GM23338 (cell line): ENCODE results near the gene DENND5B. TPM values are rescaled to one million over a fixed set of nuclear protein-coding genes. Genes with fewer than 3 reads are reported as not detected.

Experiments
- ATAC-seq: fragments of 200-7000 bp; cut with Tn5 transposase; 3 replicates; pipeline ENCODE4 v1.9.1; 2020
- DNase-seq: peaks from one replicate; pipeline ENCODE4 v3.0.0-alpha.2; 2015; ENCODE audit warnings: low spot score
- H2AFZ ChIP-seq: fragments of 200-600 bp; sonication (generic); 2 replicates; pipeline ENCODE4 v1.8.0; 2016; ENCODE audit warnings: antibody characterized with exemption, mild to moderate bottlenecking, moderate library complexity
- H3F3A ChIP-seq: fragments of 200-600 bp; sonication (generic); replicated peaks from 2 replicates; pipeline ENCODE4 v1.8.0; 2017; ENCODE audit warnings: antibody characterized with exemption, mixed run types, low read depth
- H3K27ac ChIP-seq: fragments of 200-600 bp; sonication (generic); 2 replicates; pipeline ENCODE4 v1.6.1; 2016; ENCODE audit warnings: low read depth
- H3K27me3 ChIP-seq: fragments of 200-600 bp; sonication (generic); 2 replicates; pipeline ENCODE4 v1.8.0; 2016; ENCODE audit warnings: mild to moderate bottlenecking, mixed run types, moderate library complexity; ENCODE audit not compliant: insufficient read depth
- H3K36me3 ChIP-seq: fragments of 200-600 bp; sonication (generic); 2 replicates; pipeline ENCODE4 v1.8.0; 2016; ENCODE audit warnings: mild to moderate bottlenecking; ENCODE audit not compliant: insufficient read depth
- H3K4me1 ChIP-seq: fragments of 200-600 bp; sonication (generic); 2 replicates; pipeline ENCODE4 v1.8.0; 2016; ENCODE audit warnings: mild to moderate bottlenecking, moderate library complexity; ENCODE audit not compliant: insufficient read depth
- H3K4me2 ChIP-seq: fragments of 200-600 bp; sonication (generic); 2 replicates; pipeline ENCODE4 v1.7.1; 2017; ENCODE audit warnings: mixed run types
- H3K4me3 ChIP-seq: fragments of 200-600 bp; sonication (generic); 2 replicates; pipeline ENCODE4 v1.6.1; 2016; ENCODE audit warnings: mixed run types
- H3K79me2 ChIP-seq: fragments of 200-600 bp; sonication (generic); replicated peaks from 2 replicates; pipeline ENCODE4 v1.8.0; 2017; ENCODE audit warnings: mild to moderate bottlenecking; ENCODE audit not compliant: insufficient read depth
- H3K9me2 ChIP-seq: fragments of 200-600 bp; sonication (generic); 2 replicates; pipeline ENCODE4 v1.8.0; 2017; ENCODE audit not compliant: insufficient read depth
- H4K20me1 ChIP-seq: fragments of 200-600 bp; sonication (generic); replicated peaks from 2 replicates; pipeline ENCODE4 v1.8.0; 2017; ENCODE audit warnings: mild to moderate bottlenecking; ENCODE audit not compliant: insufficient read depth
- H3K27ac Mint-ChIP-seq: 2 replicates; pipeline ENCODE4 v1.8.0; 2020; ENCODE audit warnings: inconsistent platforms, mild to moderate bottlenecking, moderate library complexity, mixed read lengths
- H3K27me3 Mint-ChIP-seq: 3 replicates; pipeline ENCODE4 v1.8.0; 2022; ENCODE audit warnings: low read depth, mild to moderate bottlenecking, moderate library complexity, mixed read lengths, inconsistent platforms; ENCODE audit not compliant: insufficient read depth, poor library complexity
- H3K36me3 Mint-ChIP-seq: 3 replicates; pipeline ENCODE4 v1.8.0; 2021; ENCODE audit warnings: low read depth, mild to moderate bottlenecking, inconsistent platforms, moderate library complexity, mixed read lengths
- H3K4me1 Mint-ChIP-seq: 3 replicates; pipeline ENCODE4 v1.8.0; 2020; ENCODE audit warnings: mild to moderate bottlenecking, inconsistent platforms, mixed read lengths
- H3K4me3 Mint-ChIP-seq: 3 replicates; pipeline ENCODE4 v1.8.0; 2021; ENCODE audit warnings: moderate library complexity, mild to moderate bottlenecking, inconsistent platforms, mixed read lengths
- H3K9me3 Mint-ChIP-seq: 3 replicates; pipeline ENCODE4 v1.8.0; 2020; ENCODE audit warnings: moderate library complexity, mild to moderate bottlenecking, inconsistent platforms, mixed read lengths
- CREB1 ChIP-seq: fragments of 250-450 bp; sonication (Bioruptor Pico); IDR thresholded peaks from 2 replicates; pipeline ENCODE4 v1.5.0; 2020; ENCODE audit warnings: low read depth, mild to moderate bottlenecking, moderate library complexity
- CTCF ChIP-seq, 2 experiments: fragments of 200-600 bp in 1 of 2; sonication (generic) in 1 of 2; conservative IDR thresholded peaks; 2 replicates each; pipeline versions ENCODE4 v1.5.1 to v1.6.1; 2016 to 2017; ENCODE audit warnings: antibody characterized with exemption in 2 of 2, low read depth in 2 of 2, mild to moderate bottlenecking in 2 of 2, moderate library complexity in 1 of 2
- ETS1 ChIP-seq: IDR thresholded peaks from 2 replicates; pipeline ENCODE4 v1.6.1; 2016; ENCODE audit warnings: antibody characterized with exemption
- EZH2 ChIP-seq: fragments of 200-600 bp; sonication (generic); IDR thresholded peaks from one replicate; pipeline ENCODE4 v1.8.0; 2017; ENCODE audit warnings: antibody characterized with exemption, mild to moderate bottlenecking, low read depth; ENCODE audit not compliant: unreplicated experiment
- EZH2phosphoT487 ChIP-seq: fragments of 200-600 bp; sonication (generic); IDR thresholded peaks from one replicate; pipeline ENCODE4 v1.8.1; 2018; ENCODE audit warnings: antibody characterized with exemption; ENCODE audit not compliant: unreplicated experiment
- JUNB ChIP-seq: IDR thresholded peaks from one replicate; pipeline ENCODE4 v1.6.1; 2016; ENCODE audit warnings: antibody characterized with exemption; ENCODE audit not compliant: unreplicated experiment
- NANOG ChIP-seq: IDR thresholded peaks from 2 replicates; pipeline ENCODE4 v1.6.1; 2016; ENCODE audit warnings: antibody characterized with exemption, borderline replicate concordance
- POLR2AphosphoS5 ChIP-seq: IDR thresholded peaks from 2 replicates; pipeline ENCODE4 v1.6.1; 2016; ENCODE audit warnings: antibody characterized with exemption, low read depth
- REST ChIP-seq: IDR thresholded peaks from one replicate; pipeline ENCODE4 v1.6.1; 2018; ENCODE audit warnings: antibody characterized with exemption; ENCODE audit not compliant: unreplicated experiment
- STAT1 ChIP-seq: IDR thresholded peaks from one replicate; pipeline ENCODE4 v1.6.1; 2016; ENCODE audit warnings: antibody characterized with exemption; ENCODE audit not compliant: unreplicated experiment
- ZNF114 ChIP-seq: fragments of 250-450 bp; sonication (Bioruptor Pico); IDR thresholded peaks from 2 replicates; pipeline ENCODE4 v1.5.0; 2020; ENCODE audit warnings: mild to moderate bottlenecking, moderate library complexity
- ZNF331 ChIP-seq: fragments of 250-450 bp; sonication (Bioruptor Pico); IDR thresholded peaks from 2 replicates; pipeline ENCODE4 v1.5.0; 2020; ENCODE audit warnings: low read depth, mild to moderate bottlenecking, moderate library complexity
- ZNF462 ChIP-seq: fragments of 250-450 bp; sonication (Bioruptor Pico); IDR thresholded peaks from 2 replicates; pipeline ENCODE4 v1.5.0; 2020; ENCODE audit warnings: mild to moderate bottlenecking, moderate library complexity
- polyA plus RNA-seq: library from polyadenylated mRNA; unstranded; fragments of >200 nt; fragmentation: Nextera tagmentation; extraction: Ambion mirVana; gene quantifications from 2 replicates; pipeline ENCODE4 v1.2.1, GENCODE V29; 2016
- total RNA-seq: library from RNA; depleted of rRNA; stranded (reverse); fragments of >200 nt; shearing (Covaris generic); gene quantifications from 2 replicates; pipeline ENCODE4 v1.2.3, GENCODE V29; 2014

DENND5B gene
- total and polyA plus RNA-seq, 2 experiments from 2014 or later: 6.5 to 17.2 TPM

GRCh38 chr12:31363831-31364230 lies 227.1 kb downstream of the DENND5B start:
- H3K4me3 Mint-ChIP-seq: no peak overlapping the region
- Histone ChIP-seq H3F3A (peaks cover 11% of the 10 kb centered on the region; the same call in 1 of the 2 replicates), H3K4me2 (no peak overlapping the region), H3K36me3 (no peaks in the 10 kb centered on the region), H3K4me3 (no peak overlapping the region), H4K20me1 (no peaks in the 10 kb centered on the region), H3K27me3 (no peaks in the 10 kb centered on the region), H3K9me2 (no peaks in the 10 kb centered on the region), H3K4me1 (peaks cover 30% of the 10 kb centered on the region), H3K79me2 (peaks cover 13% of the 10 kb centered on the region; the same call in 1 of the 2 replicates), H2AFZ (no peak overlapping the region), H3K27ac (no peak overlapping the region)
- peaks cover 2% of the 10 kb centered on the region; the same call in 1 of the 3 replicates for H3K36me3 Mint-ChIP-seq
- H3K27ac Mint-ChIP-seq: no peak overlapping the region
- H3K27me3 Mint-ChIP-seq: peaks cover 5% of the 10 kb centered on the region
- H3K9me3 Mint-ChIP-seq: peaks cover 3% of the 10 kb centered on the region; the same call in 2 of the 3 replicates
- no peak for ATAC-seq
- TF ChIP-seq CTCF (conservative IDR thresholded peaks at IDR 0.05; ENCODE audit: low read depth in 2 of 2): no peak
- no peak for TF ChIP-seq NANOG
- TF ChIP-seq POLR2AphosphoS5: no peak
- no peak for TF ChIP-seq ZNF331
- TF ChIP-seq EZH2: no peak
- no peak for TF ChIP-seq ETS1
- TF ChIP-seq JUNB: no peak
- no peak for TF ChIP-seq ZNF114 (CRISPR knock-in tag)
- TF ChIP-seq STAT1: no peak
- TF ChIP-seq ZNF462 (CRISPR knock-in tag): no peak
- no peak for TF ChIP-seq REST
- no peak for TF ChIP-seq EZH2phosphoT487
- TF ChIP-seq CREB1 (CRISPR knock-in tag): no peak
- DNase-seq: no peak
- peaks cover 40% of the 10 kb centered on the region for H3K4me1 Mint-ChIP-seq
